A549 (cell line): Measurements from ENCODE around the gene KCNQ1OT1. TPM values are rescaled to one million over a fixed set of nuclear protein-coding genes. Genes with fewer than 3 reads are reported as not detected.

Source experiments
- ATAC-seq, 2 experiments: fragments of 200-7000 bp in 1 of 2; fragments of >200 bp in 1 of 2; cut with Nextera tagmentation in 1 of 2; cut with Tn5 transposase in 1 of 2; 3 replicates each; pipeline versions ENCODE4 v1.8.0 to v1.9.1; 2018 to 2020; ENCODE audit warnings: mild to moderate bottlenecking in 1 of 2, moderate library complexity in 1 of 2
- CTCF ChIA-PET: fragments of 300-600 bp; sonication (Branson Sonifier 250); formaldehyde crosslinking; extraction: SDS; loops from one replicate; lab custom pipeline; 2021; ENCODE audit warnings: antibody characterized with exemption, inconsistent platforms; lab: Yijun Ruan, JAX
- POLR2A ChIA-PET: fragments of 350-600 bp; formaldehyde crosslinking; extraction: SDS; loops from one replicate; lab custom pipeline; 2021; ENCODE audit warnings: antibody characterized with exemption, inconsistent platforms; lab: Yijun Ruan, JAX
- DNase-seq, 2 experiments: peaks; one replicate each; pipeline versions ENCODE4 v3.0.0 to v3.0.0-alpha.2; 2011 to 2016; ENCODE audit warnings: low read depth in 1 of 2, low spot score in 1 of 2
- FAIRE-seq: peaks from 2 replicates; lab custom pipeline; 2011; peaks lifted over from hg19 to GRCh38; lab: Jason Lieb, UNC
- H3K27ac ChIP-seq, 2 experiments: fragments of >200 bp; sonication (Bioruptor Twin); formaldehyde crosslinking; 3 replicates each; pipeline ENCODE4 v1.5.1; 2016 to 2017
- H3K4me1 ChIP-seq: fragments of >200 bp; sonication (Bioruptor Twin); formaldehyde crosslinking; 3 replicates; pipeline ENCODE4 v1.6.1; 2016
- H3K4me2 ChIP-seq: fragments of >200 bp; sonication (Bioruptor Twin); formaldehyde crosslinking; 3 replicates; pipeline ENCODE4 v1.6.1; 2016
- H3K4me3 ChIP-seq: fragments of >200 bp; sonication (Bioruptor Twin); formaldehyde crosslinking; 3 replicates; pipeline ENCODE4 v1.5.1; 2016
- H3K9me3 ChIP-seq: fragments of >200 bp; sonication (Bioruptor Twin); formaldehyde crosslinking; 3 replicates; pipeline ENCODE4 v1.6.1; 2016
- CBX8 ChIP-seq: fragments of 200-600 bp; sonication (generic); IDR thresholded peaks from 2 replicates; pipeline ENCODE4 v1.6.1; 2016
- CEBPB ChIP-seq, 2 experiments: fragments of >200 bp in 1 of 2; sonication (Bioruptor Twin) in 1 of 2; formaldehyde crosslinking in 1 of 2; IDR thresholded peaks; 2 replicates each; pipeline ENCODE4 v1.6.1; 2012 to 2016
- CHD2 ChIP-seq: fragments of 150-350 bp; IDR thresholded peaks from 2 replicates; pipeline ENCODE4 v1.6.1; 2014; ENCODE audit warnings: low read length; ENCODE audit not compliant: partially characterized antibody
- EHF ChIP-seq: fragments of 250-450 bp; sonication (Bioruptor Pico); IDR thresholded peaks from 2 replicates; pipeline ENCODE4 v1.5.0; 2020; ENCODE audit warnings: mild to moderate bottlenecking
- EP300 ChIP-seq, 2 experiments: fragments of >200 bp; sonication (Bioruptor Twin); formaldehyde crosslinking; IDR thresholded peaks; 2 replicates in 1 of 2; 3 replicates in 1 of 2; pipeline ENCODE4 v1.6.1; 2016 to 2017
- ESRRA ChIP-seq: fragments of 150-350 bp; IDR thresholded peaks from 2 replicates; pipeline ENCODE4 v1.6.1; 2014; ENCODE audit warnings: mild to moderate bottlenecking, low read length, borderline replicate concordance
- FOSL2 ChIP-seq, 2 experiments: fragments of 450-650 bp in 1 of 2; fragments of >200 bp in 1 of 2; sonication (Bioruptor Twin) in 1 of 2; formaldehyde crosslinking; IDR thresholded peaks; 2 replicates each; pipeline versions ENCODE4 v1.5.0 to v1.6.1; 2016 to 2020; ENCODE audit warnings: mild to moderate bottlenecking in 1 of 2, moderate library complexity in 1 of 2
- GATA3 ChIP-seq: IDR thresholded peaks from 2 replicates; pipeline ENCODE4 v1.6.1; 2012; ENCODE audit warnings: borderline replicate concordance
- HES2 ChIP-seq: fragments of >200 bp; sonication (Bioruptor Twin); formaldehyde crosslinking; IDR thresholded peaks from 2 replicates; pipeline ENCODE4 v1.6.1; 2016
- HEYL ChIP-seq: fragments of 250-450 bp; sonication (Bioruptor Pico); IDR thresholded peaks from 2 replicates; pipeline ENCODE4 v1.8.0; 2021; ENCODE audit warnings: mild to moderate bottlenecking, moderate library complexity
- HOXA7 ChIP-seq: fragments of 250-450 bp; sonication (Bioruptor Pico); IDR thresholded peaks from 2 replicates; pipeline ENCODE4 v1.5.0; 2020; ENCODE audit warnings: mild to moderate bottlenecking, moderate library complexity
- HOXB13 ChIP-seq: fragments of 250-450 bp; sonication (Bioruptor Pico); IDR thresholded peaks from 2 replicates; pipeline ENCODE4 v1.5.0; 2020; ENCODE audit warnings: low read depth, mild to moderate bottlenecking, moderate library complexity
- JUN ChIP-seq, 2 experiments: fragments of >200 bp; sonication (Bioruptor Twin); formaldehyde crosslinking; IDR thresholded peaks; 2 replicates in 1 of 2; 3 replicates in 1 of 2; pipeline ENCODE4 v1.6.1; 2016 to 2017
- KDM1A ChIP-seq: fragments of 200-600 bp; sonication (generic); IDR thresholded peaks from 2 replicates; pipeline ENCODE4 v1.6.1; 2016; ENCODE audit warnings: low read depth, mild to moderate bottlenecking
- KDM5A ChIP-seq: fragments of 200-600 bp; sonication (generic); IDR thresholded peaks from 2 replicates; pipeline ENCODE4 v1.6.1; 2016; ENCODE audit warnings: antibody characterized with exemption, mild to moderate bottlenecking
- MAFK ChIP-seq: fragments of 450-650 bp; IDR thresholded peaks from 2 replicates; pipeline ENCODE4 v1.6.1; 2014; ENCODE audit not compliant: partially characterized antibody
- NPAS2 ChIP-seq: fragments of 250-450 bp; sonication (Bioruptor Pico); IDR thresholded peaks from 2 replicates; pipeline ENCODE4 v1.8.0; 2022; ENCODE audit warnings: mild to moderate bottlenecking, moderate library complexity, borderline replicate concordance
- POLR2AphosphoS2 ChIP-seq: conservative IDR thresholded peaks from 2 replicates; pipeline ENCODE4 v1.6.1; 2012; ENCODE audit warnings: low read length, improper control_type of control experiment, inconsistent platforms
- RARB ChIP-seq: fragments of 250-450 bp; sonication (Bioruptor Pico); IDR thresholded peaks from 2 replicates; pipeline ENCODE4 v1.8.0; 2021; ENCODE audit warnings: mild to moderate bottlenecking, moderate library complexity
- RCOR1 ChIP-seq: fragments of 150-350 bp; IDR thresholded peaks from 2 replicates; pipeline ENCODE4 v1.6.1; 2014; ENCODE audit warnings: antibody characterized with exemption, low read length, low read depth
- SMC3 ChIP-seq: fragments of >200 bp; sonication (Bioruptor Twin); formaldehyde crosslinking; IDR thresholded peaks from 3 replicates; pipeline ENCODE4 v1.6.1; 2018; ENCODE audit warnings: inconsistent platforms
- SREBF2 ChIP-seq: fragments of 450-650 bp; IDR thresholded peaks from 2 replicates; pipeline ENCODE4 v1.6.1; 2014; ENCODE audit warnings: mild to moderate bottlenecking, moderate library complexity
- ZSCAN20 ChIP-seq: fragments of 250-450 bp; sonication (Bioruptor Pico); IDR thresholded peaks from 2 replicates; pipeline ENCODE4 v1.8.0; 2022; ENCODE audit warnings: mild to moderate bottlenecking, moderate library complexity
- WGBS: methylation state at CpG from one replicate; pipeline ENCODE4 v1.1.6; 2017; ENCODE audit errors: missing lambda C conversion rate; 5-methylcytosine and 5-hydroxymethylcytosine counted together
- polyA plus RNA-seq, 4 experiments: library from polyadenylated mRNA; depleted of rRNA in 3 of 4; stranded (reverse); fragments of >200 nt; fragmentation: RNase III in 1 of 4; extraction: RNeasy Plus Mini Kit Qiagen cat#74134 plus additional on column Dnase treatment in 1 of 4; gene quantifications; 2 replicates in 3 of 4; 3 replicates in 1 of 4; pipeline ENCODE4 v1.2.3, GENCODE V29; 2011 to 2017

Gene KCNQ1OT1
- polyA plus RNA-seq, 2 of the 4 experiments (the other 2 are of a cell fraction), result 0.03 to 0.13 TPM

GRCh38 chr11:2734181-2735052 is 34.6 kb upstream of the KCNQ1OT1 start:
- FAIRE-seq, result no peak
- Histone ChIP-seq H3K4me2 (no peak overlapping the region), H3K27ac (no peak overlapping the region), H3K4me3 (no peak overlapping the region), H3K9me3 (no peaks in the 10 kb centered on the region), H3K4me1 (no peaks in the 10 kb centered on the region)
- WGBS, result 66% methylated on average over 21 of the region's 32 CpGs
- no peak for TF ChIP-seq HOXB13 (CRISPR knock-in tag)
- no peak for TF ChIP-seq RARB
- TF ChIP-seq KDM1A, result no peak
- TF ChIP-seq MAFK, result no peak
- no peak for TF ChIP-seq ZSCAN20 (CRISPR knock-in tag)
- TF ChIP-seq CHD2, result no peak
- no peak for TF ChIP-seq HOXA7
- no peak for TF ChIP-seq NPAS2 (CRISPR knock-in tag)
- DNase-seq, result no peak
- POLR2A ChIA-PET, result no interaction called here
- CTCF ChIA-PET, result interaction anchor here (0.9 kb wide), 1 partner anchor 154 kb away, joined by 3 read pairs; no protein-coding TSS in a partner anchor
- no peak for ATAC-seq

- H3K9me3 ChIP-seq, result no peaks in the 10 kb centered on the region
- DNase-seq (no peak), ATAC-seq (no peak), FAIRE-seq (no peak)
- H3K4me3 ChIP-seq, result no peak overlapping the region
- no peaks in the 10 kb centered on the region for H3K4me1 ChIP-seq
- H3K27ac ChIP-seq, result no peak overlapping the region
- no peak for TF ChIP-seq EP300 (IDR thresholded peaks at IDR 0.05)
- TF ChIP-seq GATA3, result no peak
- TF ChIP-seq CBX8, result no peak
- TF ChIP-seq KDM5A, result no peak
- TF ChIP-seq EHF (CRISPR knock-in tag), result no peak
- TF ChIP-seq SREBF2, result no peak
- no peak for TF ChIP-seq POLR2AphosphoS2
- no peak for TF ChIP-seq HEYL
- no peak for TF ChIP-seq HOXA7
- TF ChIP-seq RCOR1, result no peak
- ChIA-PET CTCF (interaction anchor here (0.9 kb wide), 1 partner anchor 94 kb away, joined by 3 read pairs; no protein-coding TSS in a partner anchor), POLR2A (no interaction called here)
- WGBS, result 71% methylated on average over 8 of the region's 12 CpGs
- H3K4me2 ChIP-seq, result no peak overlapping the region
Observed at GRCh38 chr11:2732940-2733628, 33.3 kb upstream of the KCNQ1OT1 start.

GRCh38 chr11:2732261-2732939 is 32.6 kb upstream of the KCNQ1OT1 start:
- ChIA-PET CTCF (interaction anchor here (0.9 kb wide), 1 partner anchor 94 kb away, joined by 3 read pairs; no protein-coding TSS in a partner anchor), POLR2A (no interaction called here)
- no peak for FAIRE-seq
- no peaks in the 10 kb centered on the region for H3K9me3 ChIP-seq
- ATAC-seq, result no peak
- WGBS, result 78% methylated on average over 17 of the region's 32 CpGs
- no peak overlapping the region for H3K27ac ChIP-seq
- no peak overlapping the region for H3K4me3 ChIP-seq
- TF ChIP-seq FOSL2 (IDR thresholded peaks at IDR 0.05) (no peak), FOSL2 (CRISPR knock-in tag; IDR thresholded peaks at IDR 0.05) (no peak), CBX8 (no peak), HEYL (no peak), HOXB13 (CRISPR knock-in tag) (no peak), EP300 (IDR thresholded peaks at IDR 0.05) (no peak), JUN (IDR thresholded peaks at IDR 0.05) (no peak), GATA3 (no peak), KDM1A (no peak), KDM5A (no peak), SMC3 (no peak), HES2 (no peak), ESRRA (no peak), NPAS2 (CRISPR knock-in tag) (no peak), CEBPB (IDR thresholded peaks at IDR 0.05) (no peak), POLR2AphosphoS2 (no peak)
- no peak overlapping the region for H3K4me2 ChIP-seq
- H3K4me1 ChIP-seq, result no peaks in the 10 kb centered on the region
- DNase-seq, result no peak
